GM18505 (cell line): ENCODE data around the gene MPC1.

Experiments used
- ATAC-seq: cut with Tn5 transposase; IDR thresholded peaks from one replicate; pipeline ENCODE4 v1.9.1; 2021; ENCODE audit not compliant: unreplicated experiment
- POLR2A ChIP-seq: IDR thresholded peaks from 4 replicates; pipeline ENCODE4 v1.6.1; 2011; ENCODE audit warnings: borderline replicate concordance; ENCODE audit not compliant: insufficient read depth, insufficient read length; ENCODE audit errors: extremely low read depth

Gene MPC1

GRCh38 chr6:166382933-166383801 lies at the start of gene MPC1:
Gene MPC1 (minus strand): TSS chr6:166382940. CDS start chr6:166382876, 64 bp downstream.
- peak; percentile 90 for ATAC-seq

GRCh38 chr6:166430269-166430668 lies 47.5 kb upstream of the MPC1 start:
- ATAC-seq, result no peak
- no peak for TF ChIP-seq POLR2A

More at GRCh38 chr6:166382933-166383801, at the start of gene MPC1:
- peak; percentile 72 for TF ChIP-seq POLR2A

- no peak for TF ChIP-seq POLR2A
- no peak for ATAC-seq
Observed at GRCh38 chr6:166424431-166424830, 41.7 kb upstream of the MPC1 start.

GRCh38 chr6:166423781-166424180 lies 41.0 kb upstream of the MPC1 start:
- no peak for TF ChIP-seq POLR2A
- no peak for ATAC-seq

- no peak for ATAC-seq
- no peak for TF ChIP-seq POLR2A
Observed at GRCh38 chr6:166423051-166423745, 40.5 kb upstream of the MPC1 start.

GRCh38 chr6:166422201-166422940 lies 39.6 kb upstream of the MPC1 start:
- no peak for ATAC-seq

GRCh38 chr6:166420351-166420750 lies 37.6 kb upstream of the MPC1 start:
- TF ChIP-seq POLR2A, result no peak

More at GRCh38 chr6:166422201-166422940, 39.6 kb upstream of the MPC1 start:
- TF ChIP-seq POLR2A, result no peak

GRCh38 chr6:166419717-166420116 lies 37.0 kb upstream of the MPC1 start:
- no peak for TF ChIP-seq POLR2A
- ATAC-seq, result no peak

More at GRCh38 chr6:166420351-166420750, 37.6 kb upstream of the MPC1 start:
- ATAC-seq, result no peak

- peak; percentile 88 for ATAC-seq
Observed at GRCh38 chr6:166419286-166419685, 36.5 kb upstream of the MPC1 start.

GRCh38 chr6:166418691-166419143 lies 36.0 kb upstream of the MPC1 start:
- no peak for TF ChIP-seq POLR2A
- no peak for ATAC-seq

More at GRCh38 chr6:166419286-166419685, 36.5 kb upstream of the MPC1 start:
- no peak for TF ChIP-seq POLR2A

GRCh38 chr6:166417285-166417691 lies 34.5 kb upstream of the MPC1 start:
- no peak for TF ChIP-seq POLR2A
- ATAC-seq, result no peak

GRCh38 chr6:166415833-166416347 lies 33.1 kb upstream of the MPC1 start:
- no peak for TF ChIP-seq POLR2A
- no peak for ATAC-seq

- no peak for ATAC-seq
- TF ChIP-seq POLR2A, result no peak
Observed at GRCh38 chr6:166415306-166415705, 32.6 kb upstream of the MPC1 start.
